Measurements from ENCODE around the gene RNF157.

RNF157 gene

GRCh38 chr17:76141212-76142038, 98.9 kb downstream of the RNF157 start, which contains the start of gene FOXJ1 (continued):
- TF ChIP-seq ZNF76 (tag by site-specific recombination; IDR thresholded peaks at IDR 0.05; ENCODE audit: borderline replicate concordance, low read depth) (0 out of 2 replicates have a peak, but pooled peaks have one; percentile 40), ZNF510 (tag by site-specific recombination; IDR thresholded peaks at IDR 0.05; ENCODE audit: insufficient replicate concordance) (no peak), YY1 (tag by site-specific recombination; IDR thresholded peaks at IDR 0.05) (no peak), ZNF610 (tag by site-specific recombination; IDR thresholded peaks at IDR 0.05; ENCODE audit: borderline replicate concordance) (peak; percentile 89), SCRT2 (tag by site-specific recombination; IDR thresholded peaks at IDR 0.05) (peak; percentile 71), ZNF600 (tag by site-specific recombination; IDR thresholded peaks at IDR 0.05) (peak; percentile 68), EGR2 (tag by site-specific recombination; IDR thresholded peaks at IDR 0.05; ENCODE audit: low read depth) (peak; percentile 45; the same call in 1 of the 2 replicates), REPIN1 (tag by site-specific recombination; IDR thresholded peaks at IDR 0.05; ENCODE audit: low read depth) (no peak), ZBTB26 (tag by site-specific recombination; optimal IDR thresholded peaks at IDR 0.05) (peak; percentile 89), ZNF843 (tag by site-specific recombination; IDR thresholded peaks at IDR 0.05) (peak; percentile 54; the same call in 1 of the 2 replicates), ZIC2 (tag by site-specific recombination; IDR thresholded peaks at IDR 0.05) (no peak), IKZF3 (tag by site-specific recombination; IDR thresholded peaks at IDR 0.05) (peak; percentile 39; the same call in 1 of the 2 replicates), ZNF623 (tag by site-specific recombination; IDR thresholded peaks at IDR 0.05) (no peak), GLIS2 (tag by site-specific recombination; IDR thresholded peaks at IDR 0.05) (peak; percentile 56; the same call in 1 of the 2 replicates), PBX3 (CRISPR knock-in tag; IDR thresholded peaks at IDR 0.05) (peak; percentile 93), ZNF544 (tag by site-specific recombination; IDR thresholded peaks at IDR 0.05) (no peak), ZNF311 (tag by site-specific recombination; IDR thresholded peaks at IDR 0.05; ENCODE audit: borderline replicate concordance) (no peak), ZSCAN30 (tag by site-specific recombination; IDR thresholded peaks at IDR 0.05) (0 out of 2 replicates have a peak, but pooled peaks have one; percentile 34), ZNF830 (tag by site-specific recombination; IDR thresholded peaks at IDR 0.05; ENCODE audit: low read depth) (no peak), ZNF341 (tag by site-specific recombination; IDR thresholded peaks at IDR 0.05; ENCODE audit: low read depth) (peak; percentile 52; the same call in 1 of the 2 replicates), ZNF677 (tag by site-specific recombination; IDR thresholded peaks at IDR 0.05) (no peak), ZBTB11 (tag by site-specific recombination; conservative IDR thresholded peaks at IDR 0.05; ENCODE audit: low read depth) (0 out of 2 replicates have a peak, but pooled peaks have one; percentile 17), ZBTB10 (tag by site-specific recombination; IDR thresholded peaks at IDR 0.05) (peak; percentile 42; the same call in 1 of the 2 replicates), ZNF645 (tag by site-specific recombination; IDR thresholded peaks at IDR 0.05) (no peak), OSR2 (tag by site-specific recombination; IDR thresholded peaks at IDR 0.05) (peak; percentile 69), ZBTB48 (tag by site-specific recombination; IDR thresholded peaks at IDR 0.05) (peak; percentile 74), ZNF521 (tag by site-specific recombination; IDR thresholded peaks at IDR 0.05) (no peak), SP7 (tag by site-specific recombination; IDR thresholded peaks at IDR 0.05) (peak; percentile 69), ZNF629 (tag by site-specific recombination; IDR thresholded peaks at IDR 0.05) (peak; percentile 65; the same call in 1 of the 2 replicates)

All from HEK293 (cell line).